Urinary bladder (tissue), 4 donors: ENCODE data around the gene CAVIN4. TPM values are rescaled to one million over a fixed set of nuclear protein-coding genes. Genes with fewer than 3 reads are reported as not detected.

Source experiments
- DNase-seq: peaks from one replicate; pipeline ENCODE4 v3.0.0-alpha.2; 2015; ENCODE audit errors: extremely low spot score
- H3K27ac ChIP-seq: one replicate; pipeline ENCODE4 v1.5.1; 2013; ENCODE audit warnings: low read depth, mild to moderate bottlenecking, moderate library complexity
- H3K36me3 ChIP-seq: one replicate; pipeline ENCODE4 v1.6.1; 2013; ENCODE audit warnings: mild to moderate bottlenecking, moderate library complexity; ENCODE audit not compliant: insufficient read depth
- H3K4me1 ChIP-seq: one replicate; pipeline ENCODE4 v1.6.1; 2013; ENCODE audit warnings: mild to moderate bottlenecking, moderate library complexity; ENCODE audit not compliant: insufficient read depth
- H3K4me3 ChIP-seq: one replicate; pipeline ENCODE4 v1.5.1; 2013; ENCODE audit warnings: low read depth, low read length
- WGBS: extraction: QIAGEN DNeasy Blood & Tissue Kit; methylation state at CpG from one replicate; pipeline ENCODE4 v1.1.7; 2013; 5-methylcytosine and 5-hydroxymethylcytosine counted together
- polyA plus RNA-seq: library from polyadenylated mRNA; stranded (reverse); fragments of 200-250 nt; gene quantifications from one replicate; pipeline ENCODE4 v1.2.3, GENCODE V29; 2013
- total RNA-seq: library from RNA; depleted of rRNA; stranded (reverse); fragments of >200 nt; gene quantifications from one replicate; pipeline ENCODE4 v1.2.3, GENCODE V29; 2014
- donor health status: healthy with polysubstance abuse.
- donor health status: healthy.

Gene CAVIN4
- 12.8 TPM for total RNA-seq
- polyA plus RNA-seq = 0.20 TPM

DNA sequence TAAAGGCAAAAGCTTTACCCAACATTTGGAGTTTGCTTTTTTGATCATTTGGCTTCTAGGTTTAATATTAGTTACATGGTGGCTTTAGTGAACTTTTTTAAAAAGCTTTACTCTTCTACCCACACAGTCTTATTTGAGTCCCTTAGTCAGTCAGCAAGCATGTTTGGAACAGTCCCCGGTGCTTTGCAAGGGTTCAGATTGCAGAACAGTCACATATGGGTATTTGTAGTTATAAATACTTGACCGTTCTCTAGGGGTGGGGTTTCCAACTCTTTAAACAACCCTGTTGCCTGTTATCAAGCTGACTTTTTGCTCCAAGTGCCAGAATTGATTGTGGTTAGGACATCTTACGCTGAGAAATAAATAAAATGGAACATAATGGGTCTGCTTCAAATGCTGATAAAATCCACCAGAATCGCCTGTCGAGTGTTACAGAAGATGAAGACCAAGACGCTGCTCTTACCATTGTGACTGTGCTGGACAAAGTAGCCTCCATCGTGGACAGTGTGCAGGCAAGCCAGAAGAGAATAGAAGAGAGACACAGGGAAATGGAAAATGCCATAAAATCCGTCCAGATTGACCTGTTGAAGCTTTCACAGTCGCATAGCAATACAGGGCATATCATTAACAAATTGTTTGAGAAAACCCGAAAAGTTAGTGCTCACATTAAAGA is at the start of gene CAVIN4:
TSS of gene CAVIN4 (plus strand) at position 304 of the 673 bp plus-strand sequence. CDS start at position 369, 65 bp downstream.
- 69% methylated on average over 10 of the region's 10 CpGs for WGBS
- Histone ChIP-seq H3K36me3 (no peaks in the 10 kb centered on the region), H3K27ac (no peak within 1 kb of the TSS), H3K4me3 (no peak within 1 kb of the TSS), H3K4me1 (no peaks in the 10 kb centered on the region)
- DNase-seq = no peak

DNA sequence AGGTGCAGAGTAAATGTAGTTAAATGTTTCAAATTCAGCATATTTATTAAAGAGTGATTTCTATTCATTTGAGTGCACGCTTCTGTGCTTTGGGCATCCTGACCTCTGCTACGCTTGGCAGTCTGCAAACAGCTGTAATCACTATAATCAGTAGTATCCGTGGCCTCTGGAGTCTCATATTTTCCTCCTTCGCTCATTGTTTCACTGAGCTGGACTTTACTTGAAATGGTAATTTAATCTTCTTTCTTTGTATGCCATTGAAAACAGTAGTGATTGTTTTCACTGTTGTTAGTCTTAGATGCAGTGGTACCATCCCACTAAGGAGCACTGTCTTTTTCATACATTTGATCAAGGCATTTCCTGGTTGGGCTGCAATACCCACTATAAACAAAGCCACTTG is 43.5 kb upstream of the CAVIN4 start:
- Histone ChIP-seq H3K4me1 (no peaks in the 10 kb centered on the region), H3K4me3 (no peak overlapping the region), H3K27ac (no peak overlapping the region), H3K36me3 (no peaks in the 10 kb centered on the region)
- DNase-seq = no peak
- 81% methylated on average over 4 of the region's 4 CpGs for WGBS

DNA sequence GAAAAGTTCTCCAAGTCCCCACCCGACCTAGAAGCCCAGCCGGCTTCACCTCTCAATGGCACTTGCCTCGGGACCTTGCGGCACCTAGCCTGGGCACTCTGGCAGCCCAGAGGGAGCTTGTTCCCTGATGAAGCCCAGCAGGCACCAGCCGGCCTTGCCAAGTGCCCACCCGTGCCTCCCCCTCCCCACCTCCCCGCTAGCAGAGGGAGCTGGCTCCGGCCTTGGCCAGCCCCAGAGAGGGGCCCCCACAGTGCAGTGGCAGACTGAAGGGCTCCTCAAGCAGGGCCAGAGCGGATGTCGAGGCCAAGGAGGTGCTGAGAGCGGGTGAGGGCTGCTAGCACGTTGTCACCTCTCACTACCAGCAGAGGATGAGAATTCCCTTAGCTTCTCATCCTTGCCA is 37.6 kb upstream of the CAVIN4 start:
- Histone ChIP-seq H3K4me1 (no peaks in the 10 kb centered on the region), H3K4me3 (no peak overlapping the region), H3K36me3 (peaks cover 2% of the 10 kb centered on the region), H3K27ac (no peak overlapping the region)
- 91% methylated on average over 12 of the region's 12 CpGs for WGBS
- DNase-seq = no peak

GRCh38 chr9:100549048-100549447 is 28.8 kb upstream of the CAVIN4 start:
- H3K4me1 ChIP-seq = no peaks in the 10 kb centered on the region
- 84% methylated on average over 5 of the region's 5 CpGs for WGBS

DNA sequence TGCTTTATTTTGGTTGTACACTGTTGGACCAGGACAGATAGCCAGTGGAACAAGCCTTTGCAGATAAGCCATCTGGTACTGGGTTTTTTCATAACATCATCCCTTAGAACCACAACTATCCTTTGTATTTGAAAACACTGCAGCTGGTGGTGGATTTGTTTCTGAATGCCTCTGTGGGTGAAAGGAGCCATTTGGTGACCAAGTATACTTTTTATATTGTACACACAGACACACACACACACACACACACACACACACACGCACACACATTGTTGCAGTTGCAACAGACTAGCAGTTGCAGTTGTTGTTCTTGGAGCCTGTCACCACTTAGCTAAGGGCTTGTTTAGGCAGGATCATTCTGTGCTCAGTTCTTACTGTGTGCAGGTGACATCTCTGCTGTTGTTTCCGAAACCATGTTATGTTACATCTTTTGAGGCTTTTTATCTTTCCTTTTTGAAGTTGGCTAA is 22.9 kb upstream of the CAVIN4 start:
- no peaks in the 10 kb centered on the region for H3K4me1 ChIP-seq
- H3K4me3 ChIP-seq = no peak overlapping the region
- no peak overlapping the region for H3K27ac ChIP-seq
- no peaks in the 10 kb centered on the region for H3K36me3 ChIP-seq
- 76% methylated on average over 2 of the region's 2 CpGs for WGBS
- DNase-seq = no peak

More at GRCh38 chr9:100549048-100549447, 28.8 kb upstream of the CAVIN4 start:
- no peak overlapping the region for H3K27ac ChIP-seq
- DNase-seq = no peak
- no peaks in the 10 kb centered on the region for H3K36me3 ChIP-seq
- no peak overlapping the region for H3K4me3 ChIP-seq

GRCh38 chr9:100555471-100555870 is 22.4 kb upstream of the CAVIN4 start:
- Histone ChIP-seq H3K4me1 (no peaks in the 10 kb centered on the region), H3K36me3 (no peaks in the 10 kb centered on the region), H3K4me3 (no peak overlapping the region), H3K27ac (no peak overlapping the region)
- 97% methylated on average over 1 of the region's 1 CpG for WGBS
- DNase-seq = no peak

GRCh38 chr9:100557053-100557452 is 20.8 kb upstream of the CAVIN4 start:
- Histone ChIP-seq H3K27ac (no peak overlapping the region), H3K4me3 (no peak overlapping the region)
- 98% methylated on average over 3 of the region's 3 CpGs for WGBS

GRCh38 chr9:100561256-100561655 is 16.6 kb upstream of the CAVIN4 start:
- no peak for DNase-seq
- H3K27ac ChIP-seq = no peak overlapping the region
- H3K36me3 ChIP-seq = no peaks in the 10 kb centered on the region
- H3K4me1 ChIP-seq = no peaks in the 10 kb centered on the region
- 74% methylated on average over 3 of the region's 3 CpGs for WGBS
- H3K4me3 ChIP-seq = no peak overlapping the region

More at GRCh38 chr9:100557053-100557452, 20.8 kb upstream of the CAVIN4 start:
- H3K4me1 ChIP-seq = no peaks in the 10 kb centered on the region
- DNase-seq = no peak
- H3K36me3 ChIP-seq = no peaks in the 10 kb centered on the region

DNA sequence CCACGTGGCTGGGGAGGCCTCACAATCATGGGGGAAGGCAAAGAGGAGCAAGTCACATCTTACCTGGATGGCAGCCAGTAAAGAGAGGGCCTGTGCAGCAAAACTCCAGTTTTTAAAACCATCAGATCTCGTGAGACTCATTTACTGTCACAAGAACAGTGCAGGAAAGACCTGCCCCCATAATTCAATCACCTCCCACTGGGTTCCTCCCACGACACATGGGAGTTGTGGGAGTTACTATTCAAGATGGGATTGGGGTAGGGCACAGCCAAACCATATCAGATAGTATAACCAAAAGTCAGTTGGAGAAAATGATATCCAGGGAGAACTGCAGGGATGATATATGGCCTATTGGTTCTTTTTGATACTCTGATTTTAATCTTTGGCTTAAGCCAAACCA is 10.0 kb upstream of the CAVIN4 start:
- WGBS = 79% methylated on average over 3 of the region's 3 CpGs
- DNase-seq = no peak
- no peaks in the 10 kb centered on the region for H3K4me1 ChIP-seq
- H3K4me3 ChIP-seq = no peak overlapping the region
- no peak overlapping the region for H3K27ac ChIP-seq
- no peaks in the 10 kb centered on the region for H3K36me3 ChIP-seq

- 92% methylated on average over 3 of the region's 3 CpGs for WGBS
- Histone ChIP-seq H3K27ac (no peak overlapping the region), H3K4me3 (no peak overlapping the region), H3K36me3 (no peaks in the 10 kb centered on the region), H3K4me1 (no peaks in the 10 kb centered on the region)
- DNase-seq = no peak
Measured at GRCh38 chr9:100573655-100574260, 4.1 kb upstream of the CAVIN4 start.

DNA sequence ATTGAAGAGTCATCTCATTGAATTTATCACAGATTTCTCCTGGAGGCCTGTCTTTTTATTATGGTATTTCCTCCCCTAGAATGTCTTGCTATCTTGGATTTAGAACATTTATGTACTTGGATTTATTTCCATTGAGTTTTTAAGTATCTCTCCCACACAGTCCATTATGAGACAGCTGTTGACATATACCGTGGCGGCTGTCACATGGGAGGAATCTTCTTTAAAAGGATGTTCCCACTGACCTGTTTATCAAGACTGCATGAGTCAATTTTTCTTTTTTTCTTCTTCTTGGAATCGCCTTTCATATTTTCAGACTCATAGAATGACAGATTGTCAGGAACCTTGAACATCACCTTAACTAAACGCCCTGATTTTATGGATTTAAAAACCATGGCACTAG is 2.9 kb upstream of the CAVIN4 start:
- Histone ChIP-seq H3K36me3 (no peaks in the 10 kb centered on the region), H3K27ac (no peak overlapping the region), H3K4me3 (no peak overlapping the region), H3K4me1 (no peaks in the 10 kb centered on the region)
- whole genome bisulfite sequencing = 92% methylated on average over 4 of the region's 4 CpGs
- no peak for DNase-seq

GRCh38 chr9:100575765-100576386 is 2.0 kb upstream of the CAVIN4 start:
- H3K4me3 ChIP-seq = no peak overlapping the region
- H3K36me3 ChIP-seq = no peaks in the 10 kb centered on the region
- WGBS = 79% methylated on average over 2 of the region's 2 CpGs
- no peak for DNase-seq
- no peaks in the 10 kb centered on the region for H3K4me1 ChIP-seq
- H3K27ac ChIP-seq = no peak overlapping the region

GRCh38 chr9:100578610-100579009 is 731 bp downstream of the CAVIN4 start:
- H3K36me3 ChIP-seq = no peaks in the 10 kb centered on the region
- no peak overlapping the region for H3K4me3 ChIP-seq
- no peaks in the 10 kb centered on the region for H3K4me1 ChIP-seq
- H3K27ac ChIP-seq = no peak overlapping the region
- DNase-seq = no peak
- WGBS = 95% methylated on average over 1 of the region's 1 CpG

GRCh38 chr9:100579665-100580064 is 1.8 kb downstream of the CAVIN4 start:
- H3K27ac ChIP-seq = no peak overlapping the region
- 65% methylated on average over 2 of the region's 2 CpGs for WGBS

More at GRCh38 chr9:100579665-100580064, 1.8 kb downstream of the CAVIN4 start:
- Histone ChIP-seq H3K4me1 (no peaks in the 10 kb centered on the region), H3K4me3 (no peak overlapping the region), H3K36me3 (no peaks in the 10 kb centered on the region)
- no peak for DNase-seq
